GM18502 (cell line): ENCODE data around the gene MLF2.

ENCODE experiments used
- ATAC-seq: cut with Tn5 transposase; IDR thresholded peaks from one replicate; pipeline ENCODE4 v1.9.1; 2021; ENCODE audit warnings: mild to moderate bottlenecking; ENCODE audit not compliant: unreplicated experiment, poor library complexity

MLF2 gene

GRCh38 chr12:6752921-6753771 is at the start of gene MLF2:
Gene MLF2, minus strand, starts transcription at chr12:6753141. Its CDS starts 807 bp downstream, at chr12:6752334.
- ATAC-seq, result peak; percentile 88

- ATAC-seq, result no peak
Measured at GRCh38 chr12:6799147-6799546, 46.2 kb upstream of the MLF2 start.

- no peak for ATAC-seq
Measured at GRCh38 chr12:6796576-6796975, 43.6 kb upstream of the MLF2 start.

DNA sequence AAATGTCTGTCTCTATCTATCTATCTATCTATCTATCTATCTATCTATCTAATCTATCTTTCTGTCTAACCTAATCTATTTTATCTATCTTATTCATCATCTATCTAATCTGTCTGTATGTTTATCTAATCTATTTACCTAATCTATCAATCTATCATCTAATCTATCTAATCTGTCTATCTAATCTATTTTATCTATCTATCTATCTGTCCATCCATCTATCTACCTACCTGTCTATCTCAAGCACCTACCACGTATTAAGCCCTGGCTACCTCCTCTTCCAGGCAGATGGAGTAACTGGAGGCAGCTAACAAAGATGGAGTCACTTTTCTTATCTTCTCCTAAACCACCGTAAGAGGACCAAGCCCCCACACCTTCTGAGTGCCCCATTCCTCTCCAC is 42.1 kb upstream of the MLF2 start:
- no peak for ATAC-seq

GRCh38 chr12:6792522-6793201 is 39.7 kb upstream of the MLF2 start:
- ATAC-seq, result peak; percentile 45

DNA sequence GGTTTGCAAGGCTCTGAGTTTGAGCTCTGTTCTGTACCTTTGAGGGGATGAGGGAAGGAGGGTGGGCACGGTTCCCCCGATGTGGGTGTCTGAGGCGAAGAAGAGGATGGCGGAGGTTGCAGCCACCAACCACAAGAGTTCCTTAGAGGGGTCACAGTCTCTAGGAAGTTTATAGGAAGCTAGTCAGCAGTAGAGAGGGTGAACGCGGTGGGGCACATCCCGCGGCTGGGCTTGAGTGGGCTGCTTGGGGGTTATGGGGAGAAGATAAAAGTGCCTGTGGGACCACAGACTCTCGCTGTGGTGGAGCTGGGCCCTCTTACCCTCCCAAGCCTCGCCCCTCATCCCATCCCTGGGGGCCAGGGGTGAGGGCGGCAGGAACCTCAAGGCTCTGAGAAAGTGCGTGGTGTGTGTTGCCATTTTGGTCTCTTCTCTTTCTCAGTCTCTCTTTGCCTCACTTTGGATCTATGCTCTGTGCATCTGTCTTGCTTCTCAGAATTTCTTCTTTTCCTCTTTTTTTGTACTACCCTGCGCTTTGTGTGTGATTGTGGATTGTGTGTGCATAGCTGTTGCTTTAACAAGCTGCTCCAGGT is 39.1 kb upstream of the MLF2 start:
- ATAC-seq, result no peak

- ATAC-seq, result no peak
Measured at GRCh38 chr12:6790496-6791150, 37.7 kb upstream of the MLF2 start.

GRCh38 chr12:6788972-6789924 is 36.3 kb upstream of the MLF2 start, which contains the start of gene CD4:
Gene CD4, plus strand, starts transcription at chr12:6789528. Its CDS starts 10,611 bp downstream, at chr12:6800139.
- no peak for ATAC-seq

DNA sequence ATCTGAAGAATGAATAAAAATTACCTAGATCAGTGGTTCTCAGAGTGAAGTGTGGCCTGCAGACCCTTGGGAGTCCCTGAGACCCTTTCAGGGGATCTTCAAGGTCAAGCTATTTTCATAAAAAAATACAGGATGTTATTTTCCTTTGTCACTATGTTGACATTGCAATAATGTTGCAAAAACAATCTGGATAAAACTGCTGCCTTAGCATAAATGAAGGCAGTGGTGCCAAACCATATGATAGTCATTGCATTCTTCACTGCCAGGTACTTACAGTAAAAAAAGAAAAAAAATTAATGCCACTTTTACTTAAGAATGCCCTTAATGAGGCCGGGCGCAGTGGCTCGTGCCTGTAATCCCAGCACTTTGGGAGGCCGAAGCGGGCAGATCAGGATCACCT is 34.4 kb upstream of the MLF2 start:
- no peak for ATAC-seq

GRCh38 chr12:6786416-6787094 is 33.6 kb upstream of the MLF2 start:
- no peak for ATAC-seq

DNA sequence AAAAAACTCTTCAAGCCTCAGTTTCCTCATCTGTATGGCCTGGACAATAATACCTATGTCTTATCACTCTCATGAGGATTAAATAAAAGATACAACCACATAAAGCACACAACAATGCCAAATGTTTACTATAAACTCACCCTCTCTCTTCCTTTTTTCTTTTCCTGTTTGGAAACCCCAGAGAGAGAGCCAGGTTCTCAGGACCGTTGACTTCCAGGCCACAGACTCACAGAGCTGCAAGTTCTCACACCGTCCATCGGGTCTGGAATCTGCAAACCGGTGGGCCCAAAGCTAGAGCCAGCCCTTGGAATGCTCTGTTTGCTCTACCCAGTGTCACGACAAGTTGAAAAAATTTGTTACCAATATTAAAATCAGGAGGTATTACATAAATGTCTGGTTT is 31.8 kb upstream of the MLF2 start:
- ATAC-seq, result no peak

- ATAC-seq, result no peak
Measured at GRCh38 chr12:6784296-6784695, 31.4 kb upstream of the MLF2 start.

DNA sequence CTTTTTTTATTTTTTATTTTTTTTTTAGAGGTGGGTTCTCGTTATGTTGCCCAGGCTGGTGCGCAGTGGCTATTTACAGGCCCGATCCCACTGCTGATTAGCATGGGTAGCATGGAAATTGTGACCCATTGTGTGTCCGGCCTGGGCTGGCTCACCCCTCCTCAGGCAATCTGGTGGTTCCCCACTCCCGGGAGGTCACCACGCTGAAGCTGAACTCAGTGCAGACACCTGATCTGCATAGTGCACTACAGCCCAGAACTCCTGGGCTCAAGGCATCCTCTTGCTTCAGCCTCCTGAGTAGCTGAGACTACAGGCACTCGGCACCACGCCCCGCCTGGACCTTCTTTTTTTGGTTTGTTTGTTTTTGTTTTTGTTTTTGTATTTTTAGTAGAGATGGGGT is 30.9 kb upstream of the MLF2 start:
- ATAC-seq, result no peak

- ATAC-seq, result no peak
Measured at GRCh38 chr12:6782850-6783566, 30.1 kb upstream of the MLF2 start.

DNA sequence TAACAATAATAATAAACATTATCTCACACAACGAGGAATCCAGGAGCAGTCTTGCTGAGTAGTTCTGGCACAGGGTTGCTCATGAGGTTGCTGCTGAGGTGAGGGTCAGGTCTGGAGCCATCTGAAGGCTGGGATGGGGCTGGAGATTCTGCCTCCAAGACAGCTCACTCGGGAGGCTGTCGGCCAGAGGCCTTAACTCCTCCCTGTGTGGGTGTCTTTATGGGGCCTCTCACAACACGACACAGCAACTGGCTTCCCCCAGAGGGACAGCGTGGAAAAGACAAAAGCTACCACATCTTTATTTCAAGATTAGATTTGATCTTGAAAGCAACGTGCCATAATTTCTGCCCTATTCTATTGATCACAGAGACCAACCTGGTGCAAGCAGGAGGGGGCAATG is 29.2 kb upstream of the MLF2 start:
- no peak for ATAC-seq

- ATAC-seq, result no peak
Measured at GRCh38 chr12:6780573-6780972, 27.6 kb upstream of the MLF2 start.

DNA sequence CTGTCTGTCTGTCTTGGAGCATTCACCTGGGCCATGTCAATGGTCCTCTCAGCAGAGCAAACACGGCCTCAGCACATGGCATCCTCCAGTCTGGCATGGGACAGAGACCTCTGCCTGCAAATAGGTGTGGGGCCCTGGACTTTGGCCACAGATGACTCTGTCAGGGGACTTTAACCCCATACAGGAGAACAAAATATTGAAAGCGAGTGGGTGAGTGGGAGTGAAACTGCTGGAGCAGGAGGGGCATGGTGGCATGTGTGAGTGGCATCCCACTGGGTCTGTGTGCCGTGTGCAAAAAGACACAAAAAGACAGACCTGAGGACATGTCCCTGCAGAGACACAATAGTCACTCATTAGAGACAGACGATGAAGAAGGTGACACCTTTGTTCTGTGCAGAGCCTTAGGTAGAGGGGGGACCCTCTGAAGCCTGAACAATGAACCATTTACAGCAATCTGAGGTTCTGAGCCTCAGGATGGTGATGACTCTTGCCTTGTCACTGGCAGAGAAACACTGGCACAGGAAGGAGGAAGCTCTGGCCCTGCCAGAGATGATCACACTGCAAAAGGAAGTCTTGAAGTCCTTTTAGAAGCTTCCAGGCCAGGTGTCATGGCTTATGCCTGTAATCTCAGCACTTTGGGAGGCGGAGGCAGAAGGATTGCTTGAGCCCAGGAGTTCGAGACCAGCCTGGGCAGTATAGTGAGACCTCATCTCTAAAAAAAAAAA is 26.9 kb upstream of the MLF2 start:
- no peak for ATAC-seq
